Activated CD4-positive, alpha-beta T cell treated with anti-CD3 and anti-CD28 coated beads, Interleukin-2, amount 10 ng/mL, durations not matched to agents 24 days and 14 days (primary cell): ENCODE data around the gene BUB1B. TPM values are rescaled to one million over a fixed set of nuclear protein-coding genes. Genes with fewer than 3 reads are reported as not detected.
A peak's percentile ranks its signal among the peaks of the same experiment; 100 is the strongest.

Experiments used
- DNase-seq: peaks from one replicate; pipeline ENCODE4 v3.0.0; 2022
- H3K27ac Mint-ChIP-seq: one replicate; pipeline ENCODE4 v1.8.0; 2022; ENCODE audit warnings: mild to moderate bottlenecking, mixed read lengths
- H3K27me3 Mint-ChIP-seq: one replicate; pipeline ENCODE4 v1.8.0; 2022; ENCODE audit warnings: mixed read lengths
- H3K36me3 Mint-ChIP-seq: one replicate; pipeline ENCODE4 v1.8.0; 2022; ENCODE audit warnings: low read depth, mild to moderate bottlenecking, mixed read lengths
- H3K4me1 Mint-ChIP-seq: one replicate; pipeline ENCODE4 v1.8.0; 2021; ENCODE audit warnings: mixed read lengths
- H3K4me3 Mint-ChIP-seq: one replicate; pipeline ENCODE4 v1.8.0; 2022; ENCODE audit warnings: mild to moderate bottlenecking, moderate library complexity, mixed read lengths
- H3K9me3 Mint-ChIP-seq: one replicate; pipeline ENCODE4 v1.8.0; 2021; ENCODE audit warnings: mixed read lengths
- intact Hi-C: fragments of 100-400 bp; cut with micrococcal nuclease; formaldehyde crosslinking; loops from one replicate; pipeline ENCODE4 v1.15.1; 2023
- total RNA-seq: library from RNA; stranded (reverse); gene quantifications from 2 replicates; pipeline ENCODE4 v1.2.3, GENCODE V29; 2022

BUB1B gene
- total RNA-seq, 1 donor from 2014 or later = 69.3 TPM

DNA sequence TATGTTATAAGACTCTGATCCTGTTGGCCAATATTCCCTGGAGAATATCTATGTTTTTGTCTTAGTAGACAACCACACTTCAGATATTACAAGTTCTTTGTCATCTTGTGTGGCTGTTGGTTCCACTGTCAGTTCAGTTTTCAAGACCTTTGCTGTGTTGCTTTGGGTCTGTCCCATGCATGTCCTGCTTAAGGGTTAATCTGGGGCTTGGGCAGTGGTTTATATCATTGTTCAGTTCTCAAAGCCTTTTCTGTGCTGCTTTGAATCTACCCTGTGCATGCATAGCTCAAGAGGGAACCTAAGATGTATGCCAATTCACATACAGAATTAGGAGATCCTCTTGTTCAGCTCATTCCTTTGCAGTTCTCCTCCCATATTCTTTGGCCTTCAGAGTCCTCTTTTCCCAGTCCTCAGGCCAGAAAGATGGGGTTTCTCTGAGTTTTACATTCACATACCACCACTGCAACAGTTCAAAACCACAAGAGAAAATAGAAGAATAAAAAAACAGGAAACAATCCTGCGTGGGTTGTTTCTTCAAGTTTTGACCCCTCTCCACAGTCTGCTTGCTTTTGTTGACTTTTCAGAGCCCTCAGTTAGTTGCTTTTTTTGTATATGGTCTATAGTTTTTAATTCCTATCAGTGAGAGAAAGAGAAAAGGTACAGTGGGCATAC, 21.6 kb downstream of the BUB1B start:
- peak overlapping the region; percentile 79 for H3K27ac Mint-ChIP-seq
- H3K27me3 Mint-ChIP-seq = no peaks in the 10 kb centered on the region
- peaks cover 45% of the 10 kb centered on the region for H3K4me1 Mint-ChIP-seq
- no peaks in the 10 kb centered on the region for H3K9me3 Mint-ChIP-seq
- intact Hi-C loops = no loop called here
- H3K36me3 Mint-ChIP-seq = peaks cover 50% of the 10 kb centered on the region
- H3K4me3 Mint-ChIP-seq = peak overlapping the region; percentile 70
- no peak for DNase-seq

GRCh38 chr15:40183636-40184463, 23.0 kb downstream of the BUB1B start:
- H3K36me3 Mint-ChIP-seq = peaks cover 47% of the 10 kb centered on the region
- H3K4me1 Mint-ChIP-seq = peaks cover 36% of the 10 kb centered on the region
- no peaks in the 10 kb centered on the region for H3K9me3 Mint-ChIP-seq
- H3K4me3 Mint-ChIP-seq = peak overlapping the region; percentile 70
- peak overlapping the region; percentile 79 for H3K27ac Mint-ChIP-seq
- intact Hi-C loops = no loop called here
- DNase-seq = no peak
- H3K27me3 Mint-ChIP-seq = no peaks in the 10 kb centered on the region

GRCh38 chr15:40190591-40190990, 29.7 kb downstream of the BUB1B start:
- Mint-ChIP-seq H3K27ac (no peak overlapping the region), H3K4me3 (no peak overlapping the region), H3K36me3 (peaks cover 54% of the 10 kb centered on the region), H3K4me1 (peaks cover 17% of the 10 kb centered on the region), H3K27me3 (no peaks in the 10 kb centered on the region), H3K9me3 (no peaks in the 10 kb centered on the region)
- intact Hi-C loops = no loop called here
- DNase-seq = no peak

DNA sequence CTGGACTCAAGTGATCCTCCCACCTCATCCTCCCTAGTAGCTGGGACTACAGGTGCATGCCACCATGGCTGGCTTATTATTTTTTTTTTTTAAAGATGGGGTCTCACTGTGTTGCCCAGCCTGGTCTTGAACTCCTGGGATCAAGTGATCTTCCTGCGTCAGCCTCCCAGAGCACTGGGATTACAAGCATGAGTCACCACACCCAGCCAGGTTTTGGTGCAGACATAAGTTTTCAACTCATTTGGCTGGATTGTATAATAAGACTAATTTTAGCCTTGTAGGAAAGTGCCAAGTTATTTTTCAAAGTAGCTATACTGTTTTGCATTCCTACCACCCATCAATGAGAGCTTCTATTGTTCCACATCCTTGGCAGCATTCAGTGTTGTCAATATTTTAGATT, 32.1 kb downstream of the BUB1B start:
- no peak overlapping the region for H3K27ac Mint-ChIP-seq
- H3K27me3 Mint-ChIP-seq = no peaks in the 10 kb centered on the region
- H3K36me3 Mint-ChIP-seq = peaks cover 67% of the 10 kb centered on the region
- intact Hi-C loops = no loop called here
- H3K4me1 Mint-ChIP-seq = peaks cover 35% of the 10 kb centered on the region
- H3K9me3 Mint-ChIP-seq = no peaks in the 10 kb centered on the region
- H3K4me3 Mint-ChIP-seq = no peak overlapping the region
- no peak for DNase-seq

DNA sequence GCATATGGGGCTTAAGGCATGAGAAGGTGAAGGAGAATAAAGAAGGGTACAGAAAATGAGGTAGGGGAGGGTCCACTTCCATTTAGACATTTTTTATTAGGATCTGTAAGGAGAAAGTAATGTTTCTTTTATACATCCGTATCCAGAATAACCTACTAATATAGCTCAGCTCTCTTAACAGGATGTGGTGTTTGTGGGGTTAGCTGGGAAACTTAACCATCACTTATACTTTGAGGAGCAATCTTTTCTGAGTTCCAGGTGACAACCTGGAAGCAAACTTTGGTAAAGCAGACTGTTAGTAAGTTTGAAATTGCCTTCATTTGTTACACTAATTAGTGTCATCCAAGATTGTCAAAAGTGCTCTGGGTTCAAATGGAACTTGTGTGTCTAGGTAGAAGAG, 36.6 kb downstream of the BUB1B start:
- no peaks in the 10 kb centered on the region for H3K27me3 Mint-ChIP-seq
- H3K9me3 Mint-ChIP-seq = no peaks in the 10 kb centered on the region
- peaks cover 54% of the 10 kb centered on the region for H3K36me3 Mint-ChIP-seq
- intact Hi-C loops = loop anchor here (5.0 kb wide), 1 partner anchor 35 kb away; the partner anchor contains the start of gene BUB1B
- H3K4me3 Mint-ChIP-seq = peak overlapping the region; percentile 44
- peak overlapping the region; percentile 70 for H3K27ac Mint-ChIP-seq
- peaks cover 40% of the 10 kb centered on the region for H3K4me1 Mint-ChIP-seq
- peak; percentile 67 for DNase-seq

GRCh38 chr15:40198355-40199085, 37.7 kb downstream of the BUB1B start:
- H3K27ac Mint-ChIP-seq = peak overlapping the region; percentile 70
- H3K27me3 Mint-ChIP-seq = no peaks in the 10 kb centered on the region
- peaks cover 37% of the 10 kb centered on the region for H3K4me1 Mint-ChIP-seq
- peaks cover 54% of the 10 kb centered on the region for H3K36me3 Mint-ChIP-seq
- intact Hi-C loops = loop anchor here (5.0 kb wide), 1 partner anchor 36 kb away; the partner anchor contains the start of gene BUB1B
- H3K4me3 Mint-ChIP-seq = no peak overlapping the region
- DNase-seq = no peak
- no peaks in the 10 kb centered on the region for H3K9me3 Mint-ChIP-seq

DNA sequence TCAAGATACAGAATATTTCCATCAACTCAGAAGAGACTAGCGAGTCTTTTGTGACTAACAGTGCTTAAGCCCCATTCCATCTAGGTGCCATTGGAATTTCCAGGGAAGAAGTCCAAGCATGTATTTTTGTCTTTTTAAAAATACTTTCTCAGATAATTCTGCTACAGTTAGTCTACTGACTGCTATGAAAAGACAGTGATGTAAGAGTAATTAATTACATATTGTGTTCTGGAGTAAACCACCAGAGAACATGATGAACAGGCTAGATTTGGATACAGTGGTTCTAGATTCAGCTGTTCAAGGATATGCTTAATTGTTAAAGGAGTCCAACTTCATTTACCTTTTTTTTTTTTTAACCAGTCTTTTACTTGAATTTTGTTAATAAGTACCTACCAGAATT, 43.2 kb downstream of the BUB1B start:
- peaks cover under 1% of the 10 kb centered on the region for H3K4me1 Mint-ChIP-seq
- no peak overlapping the region for H3K4me3 Mint-ChIP-seq
- H3K27ac Mint-ChIP-seq = no peak overlapping the region
- H3K27me3 Mint-ChIP-seq = no peaks in the 10 kb centered on the region
- H3K9me3 Mint-ChIP-seq = no peaks in the 10 kb centered on the region
- peaks cover 46% of the 10 kb centered on the region for H3K36me3 Mint-ChIP-seq
- intact Hi-C loops = no loop called here
- no peak for DNase-seq

DNA sequence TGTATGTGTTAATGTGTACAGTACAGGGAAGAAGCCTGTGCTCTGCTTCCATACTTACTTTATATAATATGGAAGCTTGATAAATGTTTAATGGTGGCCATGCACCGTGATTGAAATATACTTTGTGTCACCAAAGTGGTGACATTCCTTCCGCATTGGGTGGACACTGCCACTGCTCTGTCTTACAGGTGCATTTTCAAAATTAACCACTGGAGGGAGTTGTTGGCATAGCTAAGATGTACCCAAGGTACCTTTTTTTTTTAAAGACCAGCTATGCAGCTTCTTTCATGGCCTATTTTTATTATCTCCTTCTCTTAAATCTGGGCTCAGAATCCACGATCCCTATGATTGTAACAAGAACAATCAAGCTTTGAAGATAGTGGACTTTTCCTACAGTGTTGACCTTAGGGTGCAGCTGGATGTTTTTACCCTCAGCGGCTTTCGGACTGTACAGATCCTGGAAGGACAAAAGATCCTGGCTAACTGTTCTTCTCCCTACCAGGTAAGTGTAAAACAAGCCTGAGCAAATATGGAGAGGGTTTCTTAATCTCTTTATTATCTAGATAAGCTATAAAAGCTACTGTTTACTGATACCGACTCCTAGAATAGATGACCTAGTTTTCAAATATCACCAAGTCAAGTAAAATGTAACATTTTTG, 56.4 kb downstream of the BUB1B start:
- no peak overlapping the region for H3K27ac Mint-ChIP-seq
- intact Hi-C loops = loop anchor here (1.0 kb wide), 1 partner anchor 57 kb away; no protein-coding TSS in a partner anchor
- peaks cover 37% of the 10 kb centered on the region for H3K36me3 Mint-ChIP-seq
- H3K27me3 Mint-ChIP-seq = no peaks in the 10 kb centered on the region
- H3K4me3 Mint-ChIP-seq = no peak overlapping the region
- no peaks in the 10 kb centered on the region for H3K4me1 Mint-ChIP-seq
- peak; percentile 88 for DNase-seq
- H3K9me3 Mint-ChIP-seq = no peaks in the 10 kb centered on the region

GRCh38 chr15:40219801-40220200, 58.9 kb downstream of the BUB1B start:
- intact Hi-C loops = no loop called here
- H3K4me1 Mint-ChIP-seq = peaks cover 3% of the 10 kb centered on the region
- no peaks in the 10 kb centered on the region for H3K27me3 Mint-ChIP-seq
- H3K27ac Mint-ChIP-seq = no peak overlapping the region
- H3K36me3 Mint-ChIP-seq = peaks cover 44% of the 10 kb centered on the region
- no peak for DNase-seq
- H3K4me3 Mint-ChIP-seq = no peak overlapping the region
- H3K9me3 Mint-ChIP-seq = no peaks in the 10 kb centered on the region

DNA sequence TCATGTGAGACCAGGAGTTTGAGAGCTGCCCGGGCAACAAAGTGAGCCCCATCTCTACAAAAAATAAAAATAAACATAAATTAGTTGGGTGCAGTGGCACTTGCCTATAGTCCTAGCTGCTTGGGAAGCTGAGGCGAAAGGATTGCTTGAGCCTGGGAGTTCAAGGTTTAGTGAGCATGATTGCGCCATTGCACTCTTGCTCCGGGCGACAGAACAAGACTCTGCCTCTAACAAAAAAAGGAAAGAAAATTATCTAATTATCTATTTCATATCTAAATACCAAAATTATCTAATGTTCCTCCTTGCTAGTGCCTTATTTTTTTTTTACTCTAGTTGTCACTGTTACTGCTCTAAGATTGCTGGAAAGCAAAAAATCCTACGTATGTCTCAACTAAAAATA, 61.3 kb downstream of the BUB1B start:
- intact Hi-C loops = no loop called here
- Mint-ChIP-seq H3K4me3 (no peak overlapping the region), H3K9me3 (no peaks in the 10 kb centered on the region), H3K27me3 (no peaks in the 10 kb centered on the region), H3K27ac (no peak overlapping the region), H3K36me3 (peaks cover 47% of the 10 kb centered on the region), H3K4me1 (peaks cover 16% of the 10 kb centered on the region)
- no peak for DNase-seq

- intact Hi-C loops = no loop called here
These were observed 65.9 kb downstream of the BUB1B start for GRCh38 chr15:40226736-40227135.

GRCh38 chr15:40229316-40229715, 68.4 kb downstream of the BUB1B start:
- no peak for DNase-seq
- Mint-ChIP-seq H3K36me3 (peaks cover 14% of the 10 kb centered on the region), H3K4me3 (no peak overlapping the region), H3K4me1 (peaks cover 19% of the 10 kb centered on the region), H3K27ac (no peak overlapping the region), H3K9me3 (no peaks in the 10 kb centered on the region), H3K27me3 (no peaks in the 10 kb centered on the region)
- intact Hi-C loops = no loop called here

More at GRCh38 chr15:40226736-40227135, 65.9 kb downstream of the BUB1B start:
- no peaks in the 10 kb centered on the region for H3K9me3 Mint-ChIP-seq
- no peak for DNase-seq
- no peak overlapping the region for H3K27ac Mint-ChIP-seq
- H3K4me1 Mint-ChIP-seq = peaks cover 19% of the 10 kb centered on the region
- H3K36me3 Mint-ChIP-seq = peaks cover 27% of the 10 kb centered on the region
- no peaks in the 10 kb centered on the region for H3K27me3 Mint-ChIP-seq
- no peak overlapping the region for H3K4me3 Mint-ChIP-seq

- Mint-ChIP-seq H3K27me3 (no peaks in the 10 kb centered on the region), H3K9me3 (no peaks in the 10 kb centered on the region), H3K4me3 (no peak overlapping the region), H3K36me3 (peaks cover 9% of the 10 kb centered on the region), H3K27ac (no peak overlapping the region), H3K4me1 (peaks cover 14% of the 10 kb centered on the region)
- no peak for DNase-seq
- intact Hi-C loops = no loop called here
These were observed 69.1 kb downstream of the BUB1B start for GRCh38 chr15:40229956-40230355.
